ENCODE results near the gene GFRA3. TPM values are rescaled to one million over a fixed set of nuclear protein-coding genes. Genes with fewer than 3 reads are reported as not detected.

The GFRA3 gene
- total RNA-seq, 1 experiment from 2014 or later, result 2.4 TPM

- no peaks in the 10 kb centered on the region for H3K9me3 ChIP-seq
- H3K4me1 ChIP-seq, result no peaks in the 10 kb centered on the region
- intact Hi-C loops (cut with micrococcal nuclease; ENCODE audit: unreplicated experiment), result loop anchor here (5.0 kb wide), 1 partner anchor 121 kb away; the partner anchor contains the start of gene CDC25C
- no peaks in the 10 kb centered on the region for H3K27me3 ChIP-seq (replicated peaks; ENCODE audit: control insufficient read depth, insufficient read depth, low read length)
- Mint-ChIP-seq H3K27ac (ENCODE audit: unreplicated experiment) (no peak overlapping the region), H3K9me3 (ENCODE audit: unreplicated experiment) (no peaks in the 10 kb centered on the region), H3K4me3 (ENCODE audit: unreplicated experiment) (peak overlapping the region; percentile 5), H3K36me3 (ENCODE audit: insufficient read depth, unreplicated experiment) (peaks cover 36% of the 10 kb centered on the region), H3K27me3 (ENCODE audit: insufficient read depth, unreplicated experiment) (no peaks in the 10 kb centered on the region), H3K4me1 (ENCODE audit: low read depth, unreplicated experiment) (no peaks in the 10 kb centered on the region)
- H3K4me3 ChIP-seq (ENCODE audit: low read depth, low read length), result no peak overlapping the region
- no peak for DNase-seq
- POLR2A ChIA-PET, result no interaction called here
- no peak for TF ChIP-seq CTCF (IDR thresholded peaks at IDR 0.05; ENCODE audit: insufficient read depth in 1 of 2, low read depth in 1 of 2, low read length in 1 of 2, severe bottlenecking in 1 of 2, unreplicated experiment in 1 of 2)
- CTCF ChIA-PET, result interaction anchor here (0.7 kb wide), 1 partner anchor 189 kb away, joined by 3 read pairs; no protein-coding TSS in a partner anchor
- peaks cover 2% of the 10 kb centered on the region; the same call in 1 of the 2 replicates for H3K36me3 ChIP-seq (ENCODE audit: control insufficient read depth, insufficient read depth, low read length)
- no TSS peak for BruUV-seq (replicated peaks)
Measured at GRCh38 chr5:138210985-138211384, 63.4 kb downstream of the GFRA3 start.

Other genes with a start within 250 kb of the GFRA3 start
- gene FAM13B, start 241.5 kb downstream of the GFRA3 start, total RNA-seq (2022), result 49.0 and 55.8 TPM in 2 replicates
- gene WNT8A, start 190.6 kb downstream of the GFRA3 start, total RNA-seq (2022), result not detected in 2 replicates
- gene NME5, start 135.2 kb downstream of the GFRA3 start, total RNA-seq (2022), result not detected in 2 replicates
- gene BRD8, start 96.0 kb downstream of the GFRA3 start, total RNA-seq (2022), result 97.4 and 104 TPM in 2 replicates
- 83.7 and 84.9 TPM in 2 replicates for gene KIF20A, start 95.5 kb downstream of the GFRA3 start, total RNA-seq (2022)
- 52.9 and 60.7 TPM in 2 replicates for gene CDC23, start 61.3 kb downstream of the GFRA3 start, total RNA-seq (2022)
- 22.7 and 22.9 TPM in 2 replicates for gene CDC25C, start 57.2 kb upstream of the GFRA3 start, total RNA-seq (2022)
- gene FAM53C, start 63.6 kb upstream of the GFRA3 start, total RNA-seq (2022), result 32.6 and 33.3 TPM in 2 replicates
- gene KDM3B, start 78.1 kb upstream of the GFRA3 start, total RNA-seq (2022), result 71.8 and 77.9 TPM in 2 replicates
- gene REEP2, start 164.4 kb upstream of the GFRA3 start, total RNA-seq (2022), result 3.8 and 4.5 TPM in 2 replicates
- gene EGR1, start 190.9 kb upstream of the GFRA3 start, total RNA-seq (2022), result 83.7 and 84.0 TPM in 2 replicates